Measurements from ENCODE around the gene TC2N. TPM values are rescaled to one million over a fixed set of nuclear protein-coding genes. Genes with fewer than 3 reads are reported as not detected.

TC2N gene
- total and polyA plus RNA-seq, 9 of the 15 experiments (the other 6 are each of a cell fraction or from before 2014, with no cell fraction given) = 2.0 to 12.5 (median 7.3) TPM

DNA sequence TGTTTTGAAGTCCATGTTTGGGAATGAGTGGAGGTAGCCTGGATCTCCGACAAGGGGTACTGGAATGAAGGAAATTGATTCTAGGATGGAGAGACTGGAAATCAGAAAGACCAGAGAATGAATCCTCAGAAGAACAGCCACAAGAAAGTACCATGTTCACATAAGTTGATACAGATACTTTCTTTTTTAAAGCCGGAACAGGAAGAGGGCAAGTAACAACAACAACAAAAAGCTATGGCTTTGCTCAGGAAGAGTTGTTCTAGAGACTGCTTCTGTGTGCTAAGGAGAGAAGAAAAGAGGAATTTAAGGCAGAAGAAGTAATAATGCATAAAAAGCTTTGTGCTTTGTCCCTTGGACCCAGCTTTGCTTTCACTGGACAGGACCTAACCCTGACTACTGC, 6.2 kb downstream of the TC2N start (continued):
- TF ChIP-seq, protein P1, sequence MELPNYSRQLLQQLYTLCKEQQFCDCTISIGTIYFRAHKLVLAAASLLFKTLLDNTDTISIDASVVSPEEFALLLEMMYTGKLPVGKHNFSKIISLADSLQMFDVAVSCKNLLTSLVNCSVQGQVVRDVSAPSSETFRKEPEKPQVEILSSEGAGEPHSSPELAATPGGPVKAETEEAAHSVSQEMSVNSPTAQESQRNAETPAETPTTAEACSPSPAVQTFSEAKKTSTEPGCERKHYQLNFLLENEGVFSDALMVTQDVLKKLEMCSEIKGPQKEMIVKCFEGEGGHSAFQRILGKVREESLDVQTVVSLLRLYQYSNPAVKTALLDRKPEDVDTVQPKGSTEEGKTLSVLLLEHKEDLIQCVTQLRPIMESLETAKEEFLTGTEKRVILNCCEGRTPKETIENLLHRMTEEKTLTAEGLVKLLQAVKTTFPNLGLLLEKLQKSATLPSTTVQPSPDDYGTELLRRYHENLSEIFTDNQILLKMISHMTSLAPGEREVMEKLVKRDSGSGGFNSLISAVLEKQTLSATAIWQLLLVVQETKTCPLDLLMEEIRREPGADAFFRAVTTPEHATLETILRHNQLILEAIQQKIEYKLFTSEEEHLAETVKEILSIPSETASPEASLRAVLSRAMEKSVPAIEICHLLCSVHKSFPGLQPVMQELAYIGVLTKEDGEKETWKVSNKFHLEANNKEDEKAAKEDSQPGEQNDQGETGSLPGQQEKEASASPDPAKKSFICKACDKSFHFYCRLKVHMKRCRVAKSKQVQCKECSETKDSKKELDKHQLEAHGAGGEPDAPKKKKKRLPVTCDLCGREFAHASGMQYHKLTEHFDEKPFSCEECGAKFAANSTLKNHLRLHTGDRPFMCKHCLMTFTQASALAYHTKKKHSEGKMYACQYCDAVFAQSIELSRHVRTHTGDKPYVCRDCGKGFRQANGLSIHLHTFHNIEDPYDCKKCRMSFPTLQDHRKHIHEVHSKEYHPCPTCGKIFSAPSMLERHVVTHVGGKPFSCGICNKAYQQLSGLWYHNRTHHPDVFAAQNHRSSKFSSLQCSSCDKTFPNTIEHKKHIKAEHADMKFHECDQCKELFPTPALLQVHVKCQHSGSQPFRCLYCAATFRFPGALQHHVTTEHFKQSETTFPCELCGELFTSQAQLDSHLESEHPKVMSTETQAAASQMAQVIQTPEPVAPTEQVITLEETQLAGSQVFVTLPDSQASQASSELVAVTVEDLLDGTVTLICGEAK (IDR thresholded peaks at IDR 0.05) = no peak
- TF ChIP-seq, protein P1 (CRISPR knock-in tag; IDR thresholded peaks at IDR 0.05) = no peak

DNA sequence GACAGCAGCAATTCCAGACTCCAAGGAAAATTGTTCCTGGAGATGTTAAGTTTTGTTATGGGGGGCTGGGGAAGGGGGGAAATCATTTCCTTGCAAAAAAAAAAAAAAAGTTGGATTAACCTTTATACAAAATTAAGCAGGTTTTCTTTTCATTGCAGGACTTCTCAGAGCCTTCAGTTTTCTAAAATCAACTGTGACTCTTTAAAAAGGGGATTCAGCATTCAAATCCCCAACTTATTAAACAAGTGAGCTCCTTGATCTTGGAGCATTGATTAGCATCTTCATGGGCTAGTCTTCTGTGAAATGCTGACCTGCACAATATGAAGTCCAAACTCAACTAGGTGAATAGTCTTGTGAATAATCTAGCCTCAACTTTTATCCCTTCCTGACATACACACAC, 7.1 kb downstream of the TC2N start:
- Histone ChIP-seq H3K4me2 (ENCODE audit: insufficient read depth, low read length) (no peak overlapping the region), H3K9me3 (replicated peaks; ENCODE audit: control insufficient read depth, insufficient read depth, low read depth, low read length) (no peaks in the 10 kb centered on the region), H2AFZ (ENCODE audit: low read depth, low read length) (no peak overlapping the region), H3K79me2 (ENCODE audit: control insufficient read depth, insufficient read depth, low read length) (no peaks in the 10 kb centered on the region), H3K27ac (ENCODE audit: extremely low read depth, low read depth, low read length) (no peak overlapping the region), H3K9ac (ENCODE audit: insufficient read depth in 1 of 2, low read depth in 2 of 2, low read length in 2 of 2) (no peak overlapping the region), H4K20me1 (replicated peaks; ENCODE audit: control insufficient read depth, insufficient read depth, low read length) (no peaks in the 10 kb centered on the region), H3K36me3 (ENCODE audit: control insufficient read depth, insufficient read depth, low read length) (no peaks in the 10 kb centered on the region), H3K27me3 (ENCODE audit: control insufficient read depth in 2 of 2, insufficient read depth in 2 of 2, low read length in 2 of 2) (no peaks in the 10 kb centered on the region), H3K4me3 (no peak overlapping the region), H3K4me1 (replicated peaks in 1 of 2; ENCODE audit: control insufficient read depth in 2 of 2, insufficient read depth in 2 of 2, low read length in 2 of 2) (peaks cover 0 to 2% of the 10 kb centered on the region in 2 experiments; a peak in 2 of 5 replicates), H3K9me1 (ENCODE audit: control insufficient read depth, insufficient read depth, low read length) (no peaks in the 10 kb centered on the region)
- no peak for DNase-seq (ENCODE audit: extremely low read depth in 1 of 4, low spot score in 3 of 4)
- in situ Hi-C loops (cut with MboI) = no loop called here
- no peak for FAIRE-seq
- no peak for ATAC-seq
- POLR2A ChIA-PET = no interaction called here
- BruUV-seq (replicated peaks) = no TSS peak
- intact Hi-C loops (cut with micrococcal nuclease) = no loop called here
- CTCF ChIA-PET (ENCODE audit: low intra/inter-chr PET ratio) = no interaction called here
- TF ChIP-seq PHTF2 (CRISPR knock-in tag; IDR thresholded peaks at IDR 0.05) = no peak
- TF ChIP-seq RBM25 (IDR thresholded peaks at IDR 0.05; ENCODE audit: low read depth, low read length, severe bottlenecking) = peak; percentile 28
